ENCODE measurements around the gene TNFRSF21. TPM values are rescaled to one million over a fixed set of nuclear protein-coding genes. Genes with fewer than 3 reads are reported as not detected.
A peak's percentile ranks its signal among the peaks of the same experiment; 100 is the strongest.

TNFRSF21 gene
- total and polyA plus RNA-seq, 9 of the 15 experiments (the other 6 are each of a cell fraction or from before 2014, with no cell fraction given), result 0.63 to 5.7 (median 2.2) TPM

GRCh38 chr6:47242483-47243386 is 67.0 kb downstream of the TNFRSF21 start (continued):
- TF ChIP-seq, protein P1, sequence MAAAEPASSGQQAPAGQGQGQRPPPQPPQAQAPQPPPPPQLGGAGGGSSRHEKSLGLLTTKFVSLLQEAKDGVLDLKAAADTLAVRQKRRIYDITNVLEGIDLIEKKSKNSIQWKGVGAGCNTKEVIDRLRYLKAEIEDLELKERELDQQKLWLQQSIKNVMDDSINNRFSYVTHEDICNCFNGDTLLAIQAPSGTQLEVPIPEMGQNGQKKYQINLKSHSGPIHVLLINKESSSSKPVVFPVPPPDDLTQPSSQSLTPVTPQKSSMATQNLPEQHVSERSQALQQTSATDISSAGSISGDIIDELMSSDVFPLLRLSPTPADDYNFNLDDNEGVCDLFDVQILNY (CRISPR knock-in tag; IDR thresholded peaks at IDR 0.05), result no peak
- no peak for TF ChIP-seq RBM34 (IDR thresholded peaks at IDR 0.05; ENCODE audit: borderline replicate concordance, insufficient read depth, low read length)
- TF ChIP-seq KAT2B (IDR thresholded peaks at IDR 0.05; ENCODE audit: low read depth, low read length), result peak; percentile 99
- TF ChIP-seq MYC (IDR thresholded peaks at IDR 0.05; ENCODE audit: low read depth, low read length), result peak; percentile 89
- TF ChIP-seq MYC (CRISPR knock-in tag; IDR thresholded peaks at IDR 0.05; ENCODE audit: borderline replicate concordance, low read depth), result no peak
- TF ChIP-seq SAFB (IDR thresholded peaks at IDR 0.05; ENCODE audit: borderline replicate concordance, low read depth, low read length), result no peak
- TF ChIP-seq, protein P2, sequence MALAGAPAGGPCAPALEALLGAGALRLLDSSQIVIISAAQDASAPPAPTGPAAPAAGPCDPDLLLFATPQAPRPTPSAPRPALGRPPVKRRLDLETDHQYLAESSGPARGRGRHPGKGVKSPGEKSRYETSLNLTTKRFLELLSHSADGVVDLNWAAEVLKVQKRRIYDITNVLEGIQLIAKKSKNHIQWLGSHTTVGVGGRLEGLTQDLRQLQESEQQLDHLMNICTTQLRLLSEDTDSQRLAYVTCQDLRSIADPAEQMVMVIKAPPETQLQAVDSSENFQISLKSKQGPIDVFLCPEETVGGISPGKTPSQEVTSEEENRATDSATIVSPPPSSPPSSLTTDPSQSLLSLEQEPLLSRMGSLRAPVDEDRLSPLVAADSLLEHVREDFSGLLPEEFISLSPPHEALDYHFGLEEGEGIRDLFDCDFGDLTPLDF (CRISPR knock-in tag; IDR thresholded peaks at IDR 0.05), result peak; percentile 63; the same call in 1 of the 2 replicates
- no peak for TF ChIP-seq CBX8 (IDR thresholded peaks at IDR 0.05; ENCODE audit: borderline replicate concordance, extremely low read depth, low read depth, low read length, poor library complexity, severe bottlenecking)
- TF ChIP-seq YY1 (IDR thresholded peaks at IDR 0.05; ENCODE audit: borderline replicate concordance in 1 of 3, control insufficient read depth in 1 of 3, extremely low read depth in 1 of 3, insufficient read depth in 3 of 3, insufficient read length in 1 of 3, insufficient replicate concordance in 2 of 3, low read depth in 1 of 3, low read length in 2 of 3), result peak in 2 of 3 experiments; percentile 14 to 60
- TF ChIP-seq ZNF77 (CRISPR knock-in tag; IDR thresholded peaks at IDR 0.05), result no peak
- TF ChIP-seq SMARCA4 (IDR thresholded peaks at IDR 0.05), result peak; percentile 98
- no peak for TF ChIP-seq ZNF511 (CRISPR knock-in tag; IDR thresholded peaks at IDR 0.05)
- 0 out of 2 replicates have a peak, but pooled peaks have one; percentile 45 for TF ChIP-seq TARDBP (IDR thresholded peaks at IDR 0.05)
- peak; percentile 94 for TF ChIP-seq SMAD4 (CRISPR knock-in tag; conservative IDR thresholded peaks at IDR 0.05)
- TF ChIP-seq ZNF280A (IDR thresholded peaks at IDR 0.05; ENCODE audit: low read depth, partially characterized antibody), result no peak
- TF ChIP-seq RFX7 (CRISPR knock-in tag; IDR thresholded peaks at IDR 0.05), result no peak
- TF ChIP-seq JUNB (CRISPR knock-in tag; conservative IDR thresholded peaks at IDR 0.05), result peak; percentile 60; the same call in 1 of the 2 replicates
- TF ChIP-seq ZNF668 (CRISPR knock-in tag; IDR thresholded peaks at IDR 0.05), result 0 out of 2 replicates have a peak, but pooled peaks have one; percentile 43
- TF ChIP-seq POLR2B (IDR thresholded peaks at IDR 0.05; ENCODE audit: low read depth, partially characterized antibody), result no peak
- TF ChIP-seq FOXK2 (conservative IDR thresholded peaks at IDR 0.05 in 1 of 2, IDR thresholded peaks at IDR 0.05 in 1 of 2; ENCODE audit: low read depth in 2 of 2), result peak; percentile 85 to 89
- no peak for TF ChIP-seq ZNF212 (CRISPR knock-in tag; IDR thresholded peaks at IDR 0.05)
- TF ChIP-seq GABPA (tag; conservative IDR thresholded peaks at IDR 0.05; ENCODE audit: low read depth), result peak; percentile 56; the same call in 1 of the 2 replicates
